ENCODE data around the gene ESRP2.

Gene ESRP2

DNA sequence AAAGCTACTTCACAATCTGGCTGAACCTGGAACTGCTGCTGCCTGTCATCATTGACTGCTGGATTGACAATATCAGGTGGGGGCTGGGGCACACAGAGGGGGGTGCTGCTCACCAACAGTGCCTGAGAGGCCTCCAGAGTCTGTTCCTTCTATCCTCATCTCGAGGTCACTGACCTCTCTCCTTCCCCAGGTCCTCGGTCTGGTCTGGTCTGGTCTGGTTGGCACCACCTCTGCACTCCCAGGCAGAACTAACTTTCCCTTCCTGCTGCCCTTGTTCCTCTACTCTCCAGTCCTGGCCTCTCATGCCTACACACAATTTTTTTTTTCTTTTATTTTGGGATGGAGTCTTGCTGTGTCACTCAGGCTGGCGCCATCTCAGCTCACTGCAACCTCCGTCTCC lies 13.4 kb upstream of the ESRP2 start:
- Mint-ChIP-seq H3K27ac (no peak overlapping the region), H3K27me3 (no peaks in the 10 kb centered on the region), H3K4me3 (no peak overlapping the region), H3K9me3 (no peaks in the 10 kb centered on the region), H3K4me1 (peaks cover 35% of the 10 kb centered on the region)
- no peak for DNase-seq
- ATAC-seq, result no peak

DNA sequence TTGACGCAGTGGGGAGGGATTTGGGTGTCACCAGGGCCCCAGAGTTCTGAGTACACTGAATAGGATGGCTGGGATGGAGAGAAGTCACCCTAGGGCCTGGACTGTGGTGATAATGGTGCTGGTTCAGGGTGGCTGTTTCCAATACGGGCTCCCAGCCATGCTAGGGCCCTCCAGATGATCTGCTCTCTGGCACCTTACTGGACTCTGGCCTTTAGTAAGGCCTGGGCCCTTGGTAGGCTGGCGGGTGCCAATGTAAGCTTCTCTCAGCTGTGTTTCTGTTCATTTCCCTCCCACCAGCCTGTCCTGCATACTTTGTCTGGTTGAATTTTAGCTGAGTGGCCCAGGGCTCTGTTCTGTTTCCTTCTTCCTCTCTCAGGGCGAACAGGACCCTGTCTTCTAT lies 12.0 kb upstream of the ESRP2 start:
- ATAC-seq (no peak), DNase-seq (no peak)
- Mint-ChIP-seq H3K27me3 (no peaks in the 10 kb centered on the region), H3K27ac (no peak overlapping the region), H3K4me3 (no peak overlapping the region), H3K4me1 (peaks cover 41% of the 10 kb centered on the region), H3K9me3 (no peaks in the 10 kb centered on the region)

DNA sequence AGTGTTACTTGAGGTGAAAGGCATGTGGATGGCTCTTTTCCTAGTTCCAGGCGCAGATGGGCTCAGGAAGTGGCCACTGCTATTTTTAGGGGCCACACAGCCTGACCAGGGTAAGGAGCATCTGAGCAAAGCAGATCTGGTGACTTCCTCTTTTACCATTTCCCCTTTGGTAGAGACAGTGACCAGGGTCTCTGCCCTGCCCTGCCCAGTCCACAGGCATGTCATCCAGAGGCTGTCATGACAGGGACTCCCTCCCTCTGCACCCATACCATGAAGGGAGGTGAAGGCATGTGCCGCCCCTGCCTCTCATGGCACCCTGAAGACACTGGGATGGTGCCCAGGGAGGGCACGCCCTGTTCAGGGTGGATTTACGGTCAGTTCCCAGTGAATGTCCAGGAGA lies 11.5 kb upstream of the ESRP2 start:
- H3K4me3 Mint-ChIP-seq, result no peak overlapping the region
- H3K9me3 Mint-ChIP-seq, result no peaks in the 10 kb centered on the region
- ATAC-seq (no peak), DNase-seq (no peak)
- no peak overlapping the region for H3K27ac Mint-ChIP-seq
- peaks cover 41% of the 10 kb centered on the region for H3K4me1 Mint-ChIP-seq
- H3K27me3 Mint-ChIP-seq, result no peaks in the 10 kb centered on the region

DNA sequence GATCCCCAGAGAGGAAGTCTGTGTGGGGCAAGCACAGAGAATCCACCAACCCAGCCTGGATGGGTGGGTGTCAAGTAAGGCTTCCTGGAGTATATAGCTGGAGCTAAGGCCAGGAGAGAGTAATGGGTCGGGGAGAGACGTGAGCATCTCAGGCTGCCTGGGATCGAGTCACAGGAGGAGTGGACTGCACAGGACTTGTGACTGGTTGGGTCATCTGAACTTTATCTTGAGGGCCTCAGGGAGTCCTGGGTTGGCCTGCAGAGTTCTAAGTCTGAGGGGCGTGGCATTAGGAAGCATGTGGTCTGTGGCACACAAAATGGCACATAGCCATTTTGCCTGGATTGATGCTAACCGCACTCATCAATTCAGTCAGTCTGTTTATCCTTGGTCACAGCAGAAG lies 10.7 kb upstream of the ESRP2 start:
- Mint-ChIP-seq H3K27ac (no peak overlapping the region), H3K4me1 (peaks cover 41% of the 10 kb centered on the region), H3K9me3 (no peaks in the 10 kb centered on the region), H3K27me3 (no peaks in the 10 kb centered on the region), H3K4me3 (peak overlapping the region in 1 of 2 donors; percentile 99)
- ATAC-seq, result no peak
- DNase-seq, result no peak

DNA sequence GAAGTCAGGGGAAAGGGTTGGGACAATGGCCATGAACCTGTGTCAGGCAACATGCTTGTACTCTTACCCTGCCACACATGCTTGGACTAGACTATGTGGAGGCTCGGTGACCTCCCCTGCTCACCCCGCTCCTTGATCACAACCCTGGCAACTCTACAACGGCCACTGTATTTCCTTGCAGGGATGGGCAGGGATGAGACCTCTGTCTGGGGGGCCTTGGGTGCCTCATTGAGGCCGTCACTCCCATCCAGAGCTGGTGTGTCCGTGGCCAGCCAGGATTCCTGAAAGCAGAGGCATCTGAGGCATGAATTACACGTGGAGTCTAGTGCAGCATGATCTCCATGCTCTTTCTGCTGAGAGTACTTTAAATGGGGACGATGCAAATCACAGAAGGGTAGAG lies 10.2 kb upstream of the ESRP2 start:
- ATAC-seq (no peak), DNase-seq (no peak)
- H3K27me3 Mint-ChIP-seq, result no peaks in the 10 kb centered on the region
- H3K27ac Mint-ChIP-seq, result peak overlapping the region in 1 of 2 donors; percentile 44
- peak overlapping the region; percentile 99 to 100 for H3K4me3 Mint-ChIP-seq
- H3K9me3 Mint-ChIP-seq, result no peaks in the 10 kb centered on the region
- peaks cover 41% of the 10 kb centered on the region for H3K4me1 Mint-ChIP-seq

DNA sequence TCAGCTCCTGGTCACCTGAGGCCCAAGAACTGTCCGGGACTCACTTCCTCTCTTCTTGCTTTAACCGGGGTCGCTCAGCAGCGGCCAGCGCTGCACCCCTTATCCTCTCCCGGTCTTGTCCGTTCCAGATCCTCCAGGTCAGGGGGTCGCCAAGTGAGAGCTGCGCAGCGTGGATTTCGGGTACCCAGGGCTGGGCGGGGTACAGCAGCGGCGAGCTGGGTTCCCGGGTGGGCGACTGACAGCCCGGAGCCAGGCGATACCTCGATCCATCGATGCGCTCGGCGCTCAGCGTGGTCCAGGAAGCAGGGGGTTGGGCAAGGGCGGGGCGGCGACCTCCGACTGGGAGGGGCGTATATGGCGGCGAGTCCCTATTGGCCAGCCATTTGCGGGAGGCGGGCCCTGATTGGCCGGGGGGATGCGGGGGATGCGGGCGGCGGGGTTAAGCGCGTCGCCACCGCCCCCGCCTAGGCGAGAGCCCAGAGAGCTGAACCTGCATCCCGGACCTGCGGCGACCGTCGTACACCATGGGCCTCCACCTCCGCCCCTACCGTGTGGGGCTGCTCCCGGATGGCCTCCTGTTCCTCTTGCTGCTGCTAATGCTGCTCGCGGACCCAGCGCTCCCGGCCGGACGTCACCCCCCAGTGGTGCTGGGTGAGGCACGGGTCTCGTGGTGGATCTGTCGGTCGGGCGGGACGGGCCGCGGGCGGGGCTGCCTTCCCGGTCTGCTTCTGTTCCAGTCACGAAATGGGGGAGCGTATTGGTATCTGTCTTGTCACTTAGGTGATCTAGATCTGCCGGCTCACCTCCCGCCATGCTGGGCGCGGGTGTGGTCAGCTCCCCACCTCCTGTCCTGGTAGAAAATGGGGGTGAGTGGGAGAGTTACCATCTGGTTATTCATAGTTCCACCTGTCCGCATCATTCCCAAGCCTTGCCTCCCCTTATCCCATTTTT lies 9.3 kb upstream of the ESRP2 start, which contains the start of gene PLA2G15:
PLA2G15 (plus strand) TSS at position 471 of the 951 bp plus-strand sequence; CDS start at position 525, 54 bp downstream.
- DNase-seq (peak; percentile 94 to 95), ATAC-seq (peak; percentile 96)
- Mint-ChIP-seq H3K27me3 (no peaks in the 10 kb centered on the region), H3K9me3 (no peaks in the 10 kb centered on the region), H3K4me3 (peak within 1 kb of the TSS; percentile 99 to 100), H3K27ac (peak within 1 kb of the TSS; percentile 74 to 95), H3K4me1 (peaks cover 41% of the 10 kb centered on the region)

DNA sequence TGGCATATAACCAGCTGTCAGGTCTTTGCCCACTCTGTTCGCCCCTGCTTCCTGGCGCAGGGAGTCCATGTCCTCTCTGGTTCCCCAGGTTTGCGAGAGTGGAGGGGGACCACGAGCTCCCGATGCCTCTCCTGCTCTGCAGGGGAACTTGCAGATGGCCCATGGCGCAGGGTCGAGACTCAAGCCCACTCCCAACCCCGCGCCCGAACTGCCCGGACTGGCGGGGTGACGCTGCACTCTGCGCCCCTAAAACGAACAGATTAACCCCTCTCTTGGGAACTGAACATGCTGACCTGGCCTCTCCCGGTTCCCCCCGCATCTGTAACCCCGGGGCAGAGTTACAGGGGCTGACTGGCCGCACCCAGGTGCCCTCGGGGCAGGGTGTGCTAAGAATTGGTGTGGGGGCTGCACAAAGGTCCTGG lies 8.6 kb upstream of the ESRP2 start:
- no peaks in the 10 kb centered on the region for H3K27me3 Mint-ChIP-seq
- peaks cover 47% of the 10 kb centered on the region for H3K4me1 Mint-ChIP-seq
- ATAC-seq, result no peak
- H3K27ac Mint-ChIP-seq, result peak overlapping the region; percentile 74 to 95
- no peak for DNase-seq
- peak overlapping the region; percentile 99 to 100 for H3K4me3 Mint-ChIP-seq
- no peaks in the 10 kb centered on the region for H3K9me3 Mint-ChIP-seq

DNA sequence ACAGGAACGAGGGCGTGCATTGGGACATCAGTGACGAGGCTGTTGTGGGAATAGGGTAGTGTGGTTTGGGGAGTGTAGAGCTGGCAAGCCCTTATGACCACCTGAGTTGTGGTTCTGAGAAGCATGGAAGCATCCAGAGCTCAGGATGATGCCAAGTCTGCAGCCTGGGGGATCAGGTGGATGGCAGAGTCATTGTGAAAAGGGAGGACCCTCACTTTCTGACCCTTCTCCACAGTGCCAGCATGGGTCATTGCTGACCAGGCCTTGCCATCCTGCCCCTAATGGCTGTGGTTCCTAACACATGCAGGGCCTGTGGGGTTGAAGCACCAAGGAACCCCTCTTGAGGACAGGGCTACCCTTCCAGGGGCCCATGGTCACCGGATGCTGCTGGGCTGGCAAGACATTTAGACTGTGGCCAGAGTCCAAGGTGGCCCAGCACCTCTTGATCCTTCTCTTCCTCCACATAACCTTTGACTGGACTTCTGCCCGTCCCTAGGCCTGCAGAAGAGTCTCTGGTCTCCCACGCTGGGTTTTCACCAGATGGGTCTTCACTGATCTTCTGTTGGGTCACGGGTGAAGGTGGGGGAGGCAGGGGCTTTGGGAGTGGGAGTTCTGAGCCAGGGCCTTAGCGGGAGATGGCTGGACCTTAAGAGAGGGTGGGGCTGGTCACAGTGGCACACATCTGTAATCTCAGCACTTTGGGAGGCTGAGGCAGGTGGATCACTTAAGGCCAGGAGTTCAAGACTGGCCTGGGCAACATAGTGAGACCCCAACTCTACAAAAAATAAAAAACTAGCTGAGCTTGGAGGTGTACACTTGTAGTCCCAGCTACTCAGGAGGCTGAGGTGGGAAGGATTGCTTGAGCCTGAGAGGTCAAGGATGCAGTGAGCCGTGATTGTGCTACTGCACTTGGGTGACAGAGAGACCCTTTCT lies 7.3 kb upstream of the ESRP2 start:
- H3K9me3 Mint-ChIP-seq, result no peaks in the 10 kb centered on the region
- H3K27me3 Mint-ChIP-seq, result no peaks in the 10 kb centered on the region
- no peak for ATAC-seq
- H3K4me3 Mint-ChIP-seq, result peak overlapping the region; percentile 35 to 37
- H3K4me1 Mint-ChIP-seq, result peaks cover 58% of the 10 kb centered on the region
- H3K27ac Mint-ChIP-seq, result no peak overlapping the region
- no peak for DNase-seq

DNA sequence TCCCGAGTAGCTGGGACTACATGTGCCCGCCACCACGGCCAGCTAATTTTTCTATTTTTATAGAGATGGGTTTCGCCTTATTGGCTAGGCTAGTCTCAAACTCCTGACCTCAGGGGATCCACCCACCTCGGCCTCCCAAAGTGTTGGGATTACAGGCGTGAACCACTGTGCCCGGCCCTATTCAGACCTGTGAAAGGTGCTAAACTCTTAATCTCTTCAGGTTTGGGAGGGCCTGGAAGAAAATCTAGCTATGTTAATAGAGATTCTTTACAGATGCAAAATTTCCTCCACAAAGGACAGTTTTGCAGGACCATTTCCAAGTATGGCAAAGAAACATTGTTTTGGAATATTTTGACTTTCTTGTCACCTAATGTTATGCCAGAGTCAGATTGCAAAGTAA lies 6.2 kb upstream of the ESRP2 start:
- Mint-ChIP-seq H3K9me3 (no peaks in the 10 kb centered on the region), H3K4me3 (no peak overlapping the region), H3K4me1 (peaks cover 57% of the 10 kb centered on the region), H3K27me3 (no peaks in the 10 kb centered on the region), H3K27ac (no peak overlapping the region)
- DNase-seq (no peak), ATAC-seq (no peak)

DNA sequence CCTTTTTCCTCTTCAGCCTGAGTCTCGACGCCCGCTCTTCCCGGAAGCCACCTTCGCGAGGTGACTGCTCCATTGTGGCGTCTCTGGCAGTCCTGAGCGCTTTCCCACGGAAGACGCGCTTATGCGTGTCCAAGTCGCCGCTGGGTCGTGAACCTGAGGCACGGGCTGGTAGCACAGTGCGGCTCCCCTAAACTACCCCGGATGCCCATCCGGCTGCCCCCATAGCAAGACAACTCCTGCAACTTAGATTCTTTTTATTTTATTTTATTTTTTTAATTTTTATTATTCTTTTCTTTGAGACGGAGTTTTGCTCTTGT lies 2.1 kb upstream of the ESRP2 start:
- peaks cover 66% of the 10 kb centered on the region for H3K4me1 Mint-ChIP-seq
- H3K27me3 Mint-ChIP-seq, result no peaks in the 10 kb centered on the region
- H3K27ac Mint-ChIP-seq, result peak overlapping the region; percentile 92 to 98
- DNase-seq (no peak), ATAC-seq (no peak)
- H3K9me3 Mint-ChIP-seq, result no peaks in the 10 kb centered on the region
- H3K4me3 Mint-ChIP-seq, result peak overlapping the region; percentile 94 to 99

DNA sequence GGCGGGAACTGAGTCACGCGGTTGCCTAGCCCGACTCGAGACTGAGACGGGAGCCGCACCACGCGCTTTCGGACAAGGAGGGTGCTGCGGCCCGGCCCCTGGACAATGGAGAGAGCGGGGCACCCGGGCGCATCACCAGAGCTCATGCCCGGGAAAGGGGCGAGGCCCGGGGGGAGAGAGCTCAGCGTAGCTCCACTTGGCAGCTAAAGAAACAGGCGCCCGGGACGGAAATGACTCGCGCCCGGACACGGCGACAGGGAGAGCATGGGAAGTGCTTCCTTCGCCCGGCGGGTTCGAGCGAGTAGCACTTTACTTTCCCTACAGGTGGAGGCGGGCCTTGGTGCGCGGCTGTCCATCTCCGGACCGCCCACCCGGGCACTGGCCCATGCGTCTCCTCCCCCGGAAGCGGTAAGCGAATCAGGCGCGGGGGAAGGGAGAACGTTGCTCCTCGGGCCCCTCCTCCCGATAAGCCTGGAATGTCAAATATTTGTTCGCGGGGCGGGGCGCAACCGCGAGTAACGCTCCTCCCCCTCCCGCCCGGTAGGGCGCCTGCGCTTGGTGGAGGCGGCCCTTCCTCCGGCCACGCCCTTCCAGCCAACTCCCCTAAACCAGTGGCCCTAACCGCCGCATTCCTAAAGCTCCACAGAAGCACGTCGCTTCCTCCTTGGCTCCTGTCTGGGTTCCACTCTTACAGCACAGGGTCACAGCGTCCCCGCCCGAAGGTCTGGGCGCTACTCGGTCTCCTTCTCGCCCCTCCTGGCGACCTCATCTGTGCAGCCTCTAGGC lies 1.5 kb upstream of the ESRP2 start:
- DNase-seq (peak; percentile 88 to 91), ATAC-seq (peak; percentile 77)
- H3K9me3 Mint-ChIP-seq, result no peaks in the 10 kb centered on the region
- peaks cover 71% of the 10 kb centered on the region for H3K4me1 Mint-ChIP-seq
- H3K4me3 Mint-ChIP-seq, result peak overlapping the region; percentile 94 to 99
- peak overlapping the region; percentile 96 to 98 for H3K27ac Mint-ChIP-seq
- H3K27me3 Mint-ChIP-seq, result no peaks in the 10 kb centered on the region

DNA sequence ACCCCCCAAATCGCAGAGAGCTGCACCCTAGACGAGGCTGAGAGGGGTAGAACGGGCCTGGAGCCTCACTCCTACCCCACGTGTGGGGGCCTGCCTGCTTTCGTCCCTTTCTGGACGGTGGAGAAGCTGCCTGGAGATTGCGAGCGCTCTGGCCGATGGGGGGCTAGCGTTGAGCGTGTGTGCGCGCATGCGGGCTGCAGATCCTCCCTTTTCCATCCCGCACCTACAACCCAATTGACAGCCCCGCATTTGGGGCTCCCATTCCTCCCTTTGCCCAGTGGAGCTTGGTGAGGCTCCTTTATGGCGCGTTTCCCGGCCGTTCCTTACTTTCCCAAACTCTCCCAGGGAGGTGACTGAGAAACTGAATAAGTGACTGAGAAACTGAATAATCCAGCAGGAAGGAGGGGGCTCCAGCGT lies 907 bp upstream of the ESRP2 start:
- DNase-seq (peak in 1 of 2 donors; percentile 58), ATAC-seq (peak; percentile 17)
- Mint-ChIP-seq H3K9me3 (no peaks in the 10 kb centered on the region), H3K27ac (peak overlapping the region; percentile 40 to 96), H3K27me3 (no peaks in the 10 kb centered on the region), H3K4me3 (peak overlapping the region; percentile 94 to 99), H3K4me1 (peaks cover 75% of the 10 kb centered on the region)

DNA sequence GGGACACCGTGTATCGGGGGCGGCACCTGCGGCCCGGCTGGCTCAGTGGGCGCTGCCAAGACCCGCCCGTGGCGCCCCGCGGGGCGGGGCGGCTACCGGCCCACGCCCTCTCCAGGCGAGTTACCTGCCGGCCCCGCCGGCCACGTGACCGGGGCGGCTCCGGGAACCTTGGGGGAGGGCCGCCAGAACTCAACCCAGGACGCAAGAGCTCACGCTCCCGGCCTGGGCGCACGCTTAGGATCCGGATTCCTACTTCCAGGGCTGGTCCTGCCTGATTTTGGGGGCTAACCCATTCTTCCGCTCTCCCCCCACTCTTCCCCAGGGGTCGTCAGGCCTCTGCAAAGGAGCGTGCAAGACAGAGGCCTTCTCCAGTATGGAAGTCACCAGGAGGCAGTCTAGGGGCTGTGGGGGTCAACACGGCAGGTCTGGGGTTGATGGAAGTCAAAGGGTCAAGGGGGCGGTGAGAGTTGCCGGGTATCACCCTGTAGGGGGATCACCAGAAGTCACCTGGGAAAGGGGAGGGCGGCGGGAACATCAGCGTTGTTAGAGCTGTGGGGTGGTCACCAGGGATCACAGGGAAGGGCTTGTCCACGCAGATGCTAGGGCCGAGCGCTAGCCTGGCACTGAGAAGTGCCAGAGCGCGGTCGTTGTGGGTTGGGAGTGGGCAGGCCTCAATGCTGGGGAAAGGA lies 354 bp upstream of the ESRP2 start:
- Mint-ChIP-seq H3K4me1 (peaks cover 75% of the 10 kb centered on the region), H3K27ac (peak overlapping the region in 1 of 2 donors; percentile 84), H3K4me3 (peak overlapping the region; percentile 94 to 99), H3K27me3 (no peaks in the 10 kb centered on the region), H3K9me3 (no peaks in the 10 kb centered on the region)
- DNase-seq (peak in 1 of 2 donors; percentile 50), ATAC-seq (peak; percentile 4)

DNA sequence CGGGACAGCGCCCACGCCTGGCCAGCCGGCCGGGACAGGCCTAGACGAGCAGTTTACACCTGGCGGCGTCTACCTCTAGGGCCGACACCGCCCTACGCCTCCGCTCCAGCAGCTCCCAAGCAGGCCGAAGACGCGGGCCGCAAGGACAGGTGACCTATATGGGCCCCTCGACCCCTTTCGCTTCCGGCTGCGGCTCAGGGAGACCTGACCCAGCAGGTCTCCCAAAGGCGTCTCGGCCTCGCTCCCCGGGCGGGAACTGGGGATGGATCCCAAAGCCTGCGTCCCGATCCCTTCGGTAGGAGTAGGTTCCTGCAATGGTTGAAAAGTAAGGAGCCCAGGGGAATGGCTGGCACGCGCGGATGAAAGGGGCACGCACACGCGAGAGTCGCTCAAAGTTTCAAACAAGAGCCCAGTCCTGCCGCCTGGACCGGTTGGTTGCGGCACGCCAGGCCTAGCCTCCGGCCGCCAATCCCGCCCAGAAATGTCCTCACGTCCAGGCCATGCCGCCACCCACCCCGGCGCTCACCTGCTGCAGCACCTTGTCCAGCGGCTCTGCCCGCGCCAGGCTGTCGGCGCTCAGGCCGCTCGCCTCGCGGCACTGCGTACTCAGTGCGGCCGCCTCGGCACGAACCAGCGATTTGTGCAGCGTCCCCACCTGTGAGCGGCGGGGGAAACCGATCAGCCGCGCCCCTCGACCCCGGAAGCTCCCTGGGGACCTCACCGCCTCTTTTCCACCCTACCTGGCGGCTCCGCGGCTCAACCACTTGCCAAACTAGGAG lies 630 bp downstream of the ESRP2 start:
- ATAC-seq (no peak), DNase-seq (peak in 1 of 2 donors; percentile 14)
- Mint-ChIP-seq H3K27me3 (no peaks in the 10 kb centered on the region), H3K9me3 (no peaks in the 10 kb centered on the region), H3K27ac (peak overlapping the region in 1 of 2 donors; percentile 68), H3K4me3 (peak overlapping the region in 1 of 2 donors; percentile 63), H3K4me1 (peaks cover 75% of the 10 kb centered on the region)
